ENCODE data around the gene PIGW. TPM values are rescaled to one million over a fixed set of nuclear protein-coding genes. Genes with fewer than 3 reads are reported as not detected.

Gene PIGW, protein sequence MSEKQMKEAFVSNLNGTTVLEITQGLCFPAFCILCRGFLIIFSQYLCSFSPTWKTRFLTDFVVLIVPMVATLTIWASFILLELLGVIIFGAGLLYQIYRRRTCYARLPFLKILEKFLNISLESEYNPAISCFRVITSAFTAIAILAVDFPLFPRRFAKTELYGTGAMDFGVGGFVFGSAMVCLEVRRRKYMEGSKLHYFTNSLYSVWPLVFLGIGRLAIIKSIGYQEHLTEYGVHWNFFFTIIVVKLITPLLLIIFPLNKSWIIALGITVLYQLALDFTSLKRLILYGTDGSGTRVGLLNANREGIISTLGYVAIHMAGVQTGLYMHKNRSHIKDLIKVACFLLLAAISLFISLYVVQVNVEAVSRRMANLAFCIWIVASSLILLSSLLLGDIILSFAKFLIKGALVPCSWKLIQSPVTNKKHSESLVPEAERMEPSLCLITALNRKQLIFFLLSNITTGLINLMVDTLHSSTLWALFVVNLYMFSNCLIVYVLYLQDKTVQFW
- total RNA-seq (2014; rRNA removed; shearing (Covaris generic); ENCODE audit: low replicate concordance), result 3.9 and 6.7 TPM in 2 replicates

DNA sequence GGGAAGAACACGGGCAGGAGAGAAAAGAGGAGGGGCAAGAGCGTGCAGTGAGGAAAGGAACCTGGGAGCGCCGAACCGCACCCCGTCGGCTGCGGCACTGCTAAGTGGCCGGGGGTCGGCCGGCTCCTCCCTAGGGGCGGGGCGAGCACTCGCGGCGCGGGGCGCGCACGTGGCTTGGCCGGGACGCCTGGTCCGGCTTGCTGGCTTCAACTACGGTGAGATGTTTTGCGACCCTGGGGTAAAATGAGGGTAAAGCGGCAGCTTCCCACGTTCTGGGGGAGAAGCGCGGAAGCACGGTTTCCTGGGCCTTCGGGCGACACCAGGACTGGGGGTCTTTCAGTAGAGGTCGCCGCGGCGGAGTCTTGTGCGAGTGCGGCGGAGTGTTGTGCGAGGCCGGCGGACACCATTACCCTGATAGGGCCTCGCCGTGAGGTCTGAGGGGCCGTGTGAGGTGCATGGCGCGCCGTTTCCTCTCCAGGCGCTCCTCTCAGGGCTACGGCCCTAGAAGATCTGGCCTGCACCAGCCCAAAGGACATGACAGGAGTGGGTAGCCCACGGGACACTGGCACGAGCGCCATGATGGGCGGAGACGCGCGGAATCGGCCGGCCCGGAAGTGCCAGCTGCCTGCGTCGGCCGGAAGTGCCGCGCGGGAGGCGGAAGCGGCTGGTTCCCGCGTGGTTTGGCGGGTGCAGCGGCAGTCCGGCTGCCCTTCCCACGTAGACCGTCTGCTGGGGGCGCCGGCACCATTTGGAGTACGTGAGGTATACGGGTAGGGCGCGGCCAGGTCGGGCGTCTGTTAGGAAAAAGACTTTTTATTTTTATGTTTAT, at the start of gene PIGW, which contains the start of gene MYO19:
PIGW (plus strand) TSS at position 148 of the 829 bp plus-strand sequence. CDS start 2,115 bp downstream, outside the sequence.
MYO19 (minus strand) TSS at position 29 of the 829 bp plus-strand sequence. CDS start 2,330 bp downstream, outside the sequence.
- Histone ChIP-seq H4K20me1 (ENCODE audit: insufficient read depth, low read depth, low read length) (no peaks in the 10 kb centered on the region), H3K9me2 (replicated peaks; ENCODE audit: insufficient read depth, low read length) (no peaks in the 10 kb centered on the region), H3K27ac (ENCODE audit: low read length) (peak within 1 kb of the TSS; percentile 67), H3K36me3 (ENCODE audit: insufficient read depth, low read length) (peaks cover 42% of the 10 kb centered on the region), H3K4me3 (ENCODE audit: low read length) (peak within 1 kb of the TSS; percentile 90), H3K4me2 (ENCODE audit: low read depth, low read length, poor library complexity, severe bottlenecking) (peak within 1 kb of the TSS; percentile 91), H2AFZ (ENCODE audit: low read length) (peak within 1 kb of the TSS; percentile 70; the same call in 1 of the 2 replicates), H3K4me1 (ENCODE audit: low read length) (peaks cover 20% of the 10 kb centered on the region), H3K27me3 (ENCODE audit: low read length) (no peaks in the 10 kb centered on the region), H3K9ac (ENCODE audit: low read length) (peak within 1 kb of the TSS; percentile 91), H3K9me3 (ENCODE audit: low read length) (no peaks in the 10 kb centered on the region), H3K79me2 (ENCODE audit: low read length) (peaks cover 52% of the 10 kb centered on the region)
- DNase-seq, result peak; percentile 97

DNA sequence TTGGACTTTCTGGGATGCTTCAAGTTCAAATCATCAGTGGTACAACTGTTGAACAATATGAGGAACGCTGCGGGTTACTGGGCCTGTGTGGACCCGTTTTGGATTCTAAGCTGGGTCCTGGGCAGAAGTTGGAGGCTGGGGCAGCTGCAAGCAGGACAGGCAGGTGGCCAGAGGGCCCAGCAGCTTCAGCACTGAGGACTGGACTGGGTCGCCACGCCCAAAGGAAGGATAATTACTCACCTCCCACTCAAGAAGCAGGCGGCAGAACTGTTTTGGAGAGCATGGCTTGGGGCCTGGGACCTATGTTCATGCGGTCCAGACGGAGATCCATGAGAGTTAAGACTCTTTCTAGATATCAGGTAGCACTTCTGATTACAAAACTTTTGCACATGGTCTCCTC, 49.8 kb upstream of the PIGW start:
- Histone ChIP-seq H3K9me2 (replicated peaks; ENCODE audit: insufficient read depth, low read length) (no peaks in the 10 kb centered on the region), H4K20me1 (ENCODE audit: insufficient read depth, low read depth, low read length) (no peaks in the 10 kb centered on the region), H2AFZ (ENCODE audit: low read length) (peak overlapping the region; percentile 89; the same call in 1 of the 2 replicates), H3K79me2 (ENCODE audit: low read length) (peaks cover 35% of the 10 kb centered on the region), H3K36me3 (ENCODE audit: insufficient read depth, low read length) (peaks cover 5% of the 10 kb centered on the region; the same call in 1 of the 2 replicates), H3K9me3 (ENCODE audit: low read length) (no peaks in the 10 kb centered on the region), H3K4me3 (ENCODE audit: low read length) (peak overlapping the region; percentile 96; the same call in 1 of the 2 replicates), H3K27ac (ENCODE audit: low read length) (no peak overlapping the region), H3K27me3 (ENCODE audit: low read length) (no peaks in the 10 kb centered on the region), H3K9ac (ENCODE audit: low read length) (peak overlapping the region; percentile 87), H3K4me2 (ENCODE audit: low read depth, low read length, poor library complexity, severe bottlenecking) (peak overlapping the region; percentile 78), H3K4me1 (ENCODE audit: low read length) (peaks cover 32% of the 10 kb centered on the region)
- no peak for DNase-seq

DNA sequence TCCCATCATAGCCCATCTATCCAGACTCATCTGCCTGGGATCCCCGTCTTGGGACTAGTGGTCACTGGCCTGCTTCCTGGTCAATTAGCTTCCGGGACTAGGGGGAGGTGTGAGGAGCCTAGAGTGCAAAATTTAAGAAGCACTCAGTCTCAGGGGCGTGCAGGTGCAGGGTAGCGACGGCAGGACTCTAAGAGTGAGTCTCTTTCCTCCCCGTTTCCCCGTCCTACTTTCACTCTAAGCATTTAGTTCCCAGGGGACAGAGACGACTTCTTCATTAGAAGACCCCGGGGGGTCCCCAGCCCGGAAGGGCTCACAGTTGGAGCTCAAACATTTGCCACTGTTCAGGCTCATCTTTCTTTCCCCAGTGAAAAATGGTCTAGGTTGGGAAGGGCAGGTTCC, 49.0 kb upstream of the PIGW start:
- DNase-seq, result peak; percentile 69
- peak overlapping the region; percentile 96 for H3K4me3 ChIP-seq (ENCODE audit: low read length)
- peak overlapping the region; percentile 87 for H3K9ac ChIP-seq (ENCODE audit: low read length)
- peak overlapping the region; percentile 89 for H2AFZ ChIP-seq (ENCODE audit: low read length)
- H3K36me3 ChIP-seq (ENCODE audit: insufficient read depth, low read length), result peaks cover 8% of the 10 kb centered on the region; the same call in 1 of the 2 replicates
- peak overlapping the region; percentile 53 for H3K27ac ChIP-seq (ENCODE audit: low read length)
- H3K27me3 ChIP-seq (ENCODE audit: low read length), result no peaks in the 10 kb centered on the region
- H4K20me1 ChIP-seq (ENCODE audit: insufficient read depth, low read depth, low read length), result no peaks in the 10 kb centered on the region
- H3K9me3 ChIP-seq (ENCODE audit: low read length), result no peaks in the 10 kb centered on the region
- peak overlapping the region; percentile 78 for H3K4me2 ChIP-seq (ENCODE audit: low read depth, low read length, poor library complexity, severe bottlenecking)
- H3K4me1 ChIP-seq (ENCODE audit: low read length), result peaks cover 32% of the 10 kb centered on the region
- peaks cover 43% of the 10 kb centered on the region for H3K79me2 ChIP-seq (ENCODE audit: low read length)
- no peaks in the 10 kb centered on the region for H3K9me2 ChIP-seq (replicated peaks; ENCODE audit: insufficient read depth, low read length)

DNA sequence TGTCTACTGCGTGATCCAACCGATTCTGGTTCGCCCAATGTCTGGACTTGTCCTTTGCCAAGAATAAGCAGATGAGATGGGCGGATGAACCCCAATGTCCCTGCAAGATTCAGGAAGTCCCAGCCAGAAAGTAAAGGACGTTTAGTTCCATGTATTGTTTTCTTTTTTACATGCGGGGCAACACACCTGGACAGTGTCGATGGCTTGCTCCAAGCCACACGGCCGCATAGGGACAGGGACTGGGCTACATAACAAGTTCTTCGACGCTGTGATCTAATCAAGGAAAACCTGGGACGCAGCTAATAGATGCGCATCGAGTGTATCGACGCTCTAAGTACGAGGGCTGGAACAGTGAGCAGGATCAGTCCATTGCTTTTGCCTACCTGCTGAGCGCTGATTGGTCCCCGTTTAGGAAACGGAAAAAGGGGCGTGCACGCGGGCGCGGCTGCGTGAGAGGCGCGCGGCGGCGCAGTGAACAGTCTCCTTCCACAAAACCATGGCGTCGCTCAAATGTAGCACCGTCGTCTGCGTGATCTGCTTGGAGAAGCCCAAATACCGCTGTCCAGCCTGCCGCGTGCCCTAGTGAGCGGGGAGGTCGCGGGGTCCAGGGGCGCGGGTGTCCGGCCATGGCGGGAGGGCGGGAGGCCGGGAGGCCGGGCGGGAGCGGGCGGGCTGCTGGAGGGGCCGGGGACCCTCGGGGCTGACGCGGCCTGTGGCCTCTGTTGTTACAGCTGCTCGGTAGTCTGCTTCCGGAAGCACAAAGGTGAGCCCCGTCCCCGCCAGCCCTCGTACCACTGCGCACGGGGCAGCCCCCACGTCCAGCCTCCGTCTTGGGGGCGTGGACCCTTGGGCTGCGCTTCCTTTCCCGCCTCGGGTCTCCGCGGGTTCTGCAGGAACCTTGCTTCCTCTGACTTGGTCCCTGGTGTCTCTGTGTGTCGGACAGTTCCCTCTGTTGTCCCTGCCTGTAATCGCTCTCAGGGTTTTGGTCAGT, 48.3 kb upstream of the PIGW start, which contains the start of gene ZNHIT3:
ZNHIT3 (plus strand) TSS at position 478 of the 991 bp plus-strand sequence; CDS start at position 497, 19 bp downstream.
- Histone ChIP-seq H3K9me3 (ENCODE audit: low read length) (no peaks in the 10 kb centered on the region), H3K79me2 (ENCODE audit: low read length) (peaks cover 50% of the 10 kb centered on the region), H2AFZ (ENCODE audit: low read length) (peak within 1 kb of the TSS; percentile 89), H3K9me2 (replicated peaks; ENCODE audit: insufficient read depth, low read length) (no peaks in the 10 kb centered on the region), H3K4me1 (ENCODE audit: low read length) (peaks cover 32% of the 10 kb centered on the region), H3K4me2 (ENCODE audit: low read depth, low read length, poor library complexity, severe bottlenecking) (peak within 1 kb of the TSS; percentile 78), H3K36me3 (ENCODE audit: insufficient read depth, low read length) (peaks cover 8% of the 10 kb centered on the region; the same call in 1 of the 2 replicates), H3K27me3 (ENCODE audit: low read length) (no peaks in the 10 kb centered on the region), H3K4me3 (ENCODE audit: low read length) (peak within 1 kb of the TSS; percentile 96), H4K20me1 (ENCODE audit: insufficient read depth, low read depth, low read length) (no peaks in the 10 kb centered on the region), H3K9ac (ENCODE audit: low read length) (peak within 1 kb of the TSS; percentile 87), H3K27ac (ENCODE audit: low read length) (peak within 1 kb of the TSS; percentile 53)
- DNase-seq, result peak; percentile 97

DNA sequence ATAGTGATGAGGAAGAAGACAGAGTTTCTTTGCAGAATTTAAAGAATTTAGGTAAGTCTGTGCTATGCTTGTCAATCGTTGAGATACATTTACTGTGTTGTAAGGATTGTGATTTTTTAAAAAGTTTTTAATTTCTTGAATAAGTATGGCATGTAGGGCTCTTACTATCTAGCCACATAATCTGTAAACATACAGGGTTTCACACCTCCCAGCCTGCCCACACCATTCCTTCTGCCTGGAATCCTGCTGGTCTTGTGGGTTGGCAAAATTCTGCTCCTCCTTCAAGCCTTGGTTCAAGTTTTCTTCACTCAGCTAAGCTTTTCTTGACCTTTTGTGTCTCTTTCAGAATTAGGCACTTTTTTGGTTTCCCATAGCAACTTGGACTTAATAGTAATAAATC, 40.8 kb upstream of the PIGW start:
- Histone ChIP-seq H3K79me2 (ENCODE audit: low read length) (peaks cover 43% of the 10 kb centered on the region), H2AFZ (ENCODE audit: low read length) (no peak overlapping the region), H3K36me3 (ENCODE audit: insufficient read depth, low read length) (peaks cover 41% of the 10 kb centered on the region), H3K27me3 (ENCODE audit: low read length) (no peaks in the 10 kb centered on the region), H3K4me3 (ENCODE audit: low read length) (no peak overlapping the region), H3K4me2 (ENCODE audit: low read depth, low read length, poor library complexity, severe bottlenecking) (no peak overlapping the region), H3K4me1 (ENCODE audit: low read length) (peaks cover 6% of the 10 kb centered on the region), H3K27ac (ENCODE audit: low read length) (no peak overlapping the region), H3K9ac (ENCODE audit: low read length) (no peak overlapping the region), H3K9me2 (replicated peaks; ENCODE audit: insufficient read depth, low read length) (no peaks in the 10 kb centered on the region), H4K20me1 (ENCODE audit: insufficient read depth, low read depth, low read length) (no peaks in the 10 kb centered on the region), H3K9me3 (ENCODE audit: low read length) (no peaks in the 10 kb centered on the region)
- no peak for DNase-seq

DNA sequence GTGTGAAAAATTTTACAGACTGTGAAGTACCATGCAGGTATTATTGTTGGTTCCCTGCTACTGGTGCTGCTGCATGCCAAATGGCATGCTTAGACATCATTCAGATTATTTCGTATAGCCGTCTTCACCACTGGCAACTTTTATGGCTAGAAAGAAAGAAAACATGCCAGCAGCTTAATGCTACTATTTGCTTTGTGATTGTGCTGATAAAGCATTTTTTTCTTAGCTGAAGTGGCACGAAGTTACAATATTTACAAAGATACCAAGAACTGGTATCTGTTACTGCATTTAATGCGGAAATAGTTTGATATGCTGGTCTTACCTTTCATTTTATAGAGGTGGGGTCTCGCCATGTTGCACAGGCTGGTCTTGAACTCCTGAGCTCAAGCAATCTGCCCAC, 40.1 kb upstream of the PIGW start:
- H2AFZ ChIP-seq (ENCODE audit: low read length), result no peak overlapping the region
- peaks cover 36% of the 10 kb centered on the region for H3K79me2 ChIP-seq (ENCODE audit: low read length)
- no peaks in the 10 kb centered on the region for H3K4me1 ChIP-seq (ENCODE audit: low read length)
- no peak overlapping the region for H3K4me2 ChIP-seq (ENCODE audit: low read depth, low read length, poor library complexity, severe bottlenecking)
- H3K9me2 ChIP-seq (replicated peaks; ENCODE audit: insufficient read depth, low read length), result no peaks in the 10 kb centered on the region
- H3K27me3 ChIP-seq (ENCODE audit: low read length), result no peaks in the 10 kb centered on the region
- no peaks in the 10 kb centered on the region for H4K20me1 ChIP-seq (ENCODE audit: insufficient read depth, low read depth, low read length)
- DNase-seq, result no peak
- no peak overlapping the region for H3K4me3 ChIP-seq (ENCODE audit: low read length)
- peaks cover 40% of the 10 kb centered on the region for H3K36me3 ChIP-seq (ENCODE audit: insufficient read depth, low read length)
- H3K27ac ChIP-seq (ENCODE audit: low read length), result no peak overlapping the region
- no peak overlapping the region for H3K9ac ChIP-seq (ENCODE audit: low read length)
- H3K9me3 ChIP-seq (ENCODE audit: low read length), result no peaks in the 10 kb centered on the region

DNA sequence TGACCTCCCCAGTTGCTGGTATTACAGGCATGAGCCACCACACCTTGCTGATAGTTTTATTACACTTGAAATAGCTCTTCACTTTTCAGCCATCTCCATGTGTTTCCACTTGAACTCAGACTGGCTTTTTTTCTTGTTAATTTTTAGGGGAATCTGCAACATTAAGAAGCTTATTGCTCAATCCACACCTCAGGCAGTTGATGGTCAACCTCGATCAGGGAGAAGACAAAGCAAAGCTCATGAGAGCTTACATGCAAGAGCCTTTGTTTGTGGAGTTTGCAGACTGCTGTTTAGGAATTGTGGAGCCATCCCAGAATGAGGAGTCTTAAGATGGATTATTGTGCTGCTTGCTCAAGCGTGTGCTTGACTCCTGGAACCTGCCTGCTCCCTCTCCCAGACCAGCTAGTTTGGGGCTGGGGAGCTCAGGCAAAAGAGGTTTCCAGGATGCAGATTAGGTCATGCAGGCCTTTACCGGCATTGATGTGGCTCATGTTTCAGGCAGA, 39.7 kb upstream of the PIGW start:
- Histone ChIP-seq H3K9ac (ENCODE audit: low read length) (no peak overlapping the region), H3K36me3 (ENCODE audit: insufficient read depth, low read length) (peaks cover 38% of the 10 kb centered on the region), H3K9me3 (ENCODE audit: low read length) (no peaks in the 10 kb centered on the region), H3K4me3 (ENCODE audit: low read length) (no peak overlapping the region), H3K4me1 (ENCODE audit: low read length) (no peaks in the 10 kb centered on the region), H4K20me1 (ENCODE audit: insufficient read depth, low read depth, low read length) (no peaks in the 10 kb centered on the region), H3K27me3 (ENCODE audit: low read length) (no peaks in the 10 kb centered on the region), H3K79me2 (ENCODE audit: low read length) (peaks cover 31% of the 10 kb centered on the region), H3K27ac (ENCODE audit: low read length) (no peak overlapping the region), H3K4me2 (ENCODE audit: low read depth, low read length, poor library complexity, severe bottlenecking) (no peak overlapping the region), H3K9me2 (replicated peaks; ENCODE audit: insufficient read depth, low read length) (no peaks in the 10 kb centered on the region), H2AFZ (ENCODE audit: low read length) (no peak overlapping the region)
- DNase-seq, result no peak

Data from Karpas-422 (cell line).